HTERT RPE-1 (cell line): ENCODE results near the gene CCNL1.
"Not testable (repeated sequence)": the region's sequence is repeated elsewhere in the genome, so short reads cannot be mapped to it uniquely, and the experiment has no call there.

Source experiments
- in situ Hi-C: fragments of 300-500 bp; cut with MboI; formaldehyde crosslinking; loops from 4 replicates; pipeline ENCODE4 v1.14.3; 2020; ENCODE audit warnings: low sequenced_read_pairs

The CCNL1 gene

DNA sequence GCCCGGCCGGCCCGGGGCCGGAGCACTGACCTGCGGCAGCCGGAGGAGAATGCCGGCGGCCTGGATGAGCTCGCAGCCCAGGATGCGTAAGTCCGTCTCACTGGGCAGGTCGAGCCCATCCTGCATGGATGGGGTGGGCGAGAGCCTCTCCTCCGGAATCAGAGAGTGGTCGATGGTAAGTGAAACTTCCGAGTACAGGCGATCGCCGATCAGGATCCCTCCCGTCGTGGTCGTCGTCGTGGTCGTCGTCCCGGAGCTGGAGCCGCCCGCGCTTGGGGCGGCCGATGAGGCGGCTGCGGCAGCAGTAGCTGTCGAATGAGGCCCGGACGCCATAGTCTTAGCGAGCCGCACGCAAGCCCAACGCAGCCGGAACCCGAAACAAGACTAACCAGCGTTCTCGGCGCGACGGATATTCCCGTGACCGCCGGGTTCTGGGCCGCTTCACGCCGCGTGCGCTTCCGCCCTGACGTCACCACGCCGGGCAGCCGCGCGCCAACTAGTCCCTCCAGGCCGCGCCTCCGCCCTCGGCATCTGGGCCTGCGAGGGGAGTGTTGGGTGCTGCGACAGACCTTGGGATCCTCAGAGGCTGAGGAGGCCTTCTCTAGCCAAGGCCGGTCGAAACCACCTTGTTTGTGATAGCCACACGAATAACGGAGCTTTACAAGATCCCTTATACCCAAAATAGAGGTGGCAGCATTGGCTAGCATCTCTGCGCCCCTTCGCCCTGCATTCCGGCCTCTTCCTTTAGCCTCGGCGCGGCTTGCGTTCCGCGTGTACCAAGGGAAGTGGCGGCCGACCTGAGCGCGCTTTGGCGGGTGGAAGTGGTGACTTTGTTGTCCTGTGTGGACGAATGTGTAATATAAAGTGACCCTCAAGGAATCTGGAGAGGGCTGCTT, at the start of gene CCNL1:
CCNL1 (minus strand) TSS at position 386 of the 896 bp plus-strand sequence; CDS start at position 333, 53 bp downstream.
- in situ Hi-C loops = no loop called here

DNA sequence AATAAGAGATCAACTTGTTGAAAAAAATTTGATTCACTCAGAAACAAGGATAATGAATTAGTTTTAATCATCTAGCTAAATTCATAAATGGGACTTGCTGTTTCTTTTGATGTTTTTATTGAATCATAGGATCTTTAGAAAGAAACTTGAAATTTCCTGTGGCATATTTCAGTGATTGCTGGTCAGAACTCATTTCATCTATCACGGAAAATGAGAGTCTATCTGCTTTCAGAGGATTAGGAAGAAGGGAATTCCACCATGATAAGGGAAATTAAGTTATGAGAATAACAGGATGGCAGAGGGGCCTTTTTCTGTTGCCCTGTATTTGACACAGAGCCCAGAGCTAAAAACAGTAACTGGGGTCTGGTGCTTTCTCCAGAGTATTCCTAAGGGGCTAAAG, 44.9 kb upstream of the CCNL1 start:
- in situ Hi-C loops = no loop called here

DNA sequence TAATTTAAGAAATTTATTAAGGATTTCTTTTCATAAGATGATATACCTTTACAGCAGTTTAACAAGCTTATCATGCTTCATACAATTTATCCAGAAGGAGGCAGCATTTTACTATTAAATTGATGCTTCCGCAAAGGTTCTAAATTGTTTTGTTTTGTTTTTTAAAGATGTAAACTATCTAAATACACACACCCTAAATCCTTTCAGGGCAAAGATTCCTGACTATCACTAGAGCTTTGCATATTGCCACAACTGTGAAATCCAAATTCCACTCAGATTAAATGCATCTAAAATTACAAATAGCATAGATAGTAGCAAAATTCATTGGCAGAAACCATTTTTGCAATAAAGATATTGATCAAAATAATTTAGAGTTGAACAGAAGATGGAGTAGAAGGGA, 44.5 kb upstream of the CCNL1 start:
- in situ Hi-C loops = no loop called here

DNA sequence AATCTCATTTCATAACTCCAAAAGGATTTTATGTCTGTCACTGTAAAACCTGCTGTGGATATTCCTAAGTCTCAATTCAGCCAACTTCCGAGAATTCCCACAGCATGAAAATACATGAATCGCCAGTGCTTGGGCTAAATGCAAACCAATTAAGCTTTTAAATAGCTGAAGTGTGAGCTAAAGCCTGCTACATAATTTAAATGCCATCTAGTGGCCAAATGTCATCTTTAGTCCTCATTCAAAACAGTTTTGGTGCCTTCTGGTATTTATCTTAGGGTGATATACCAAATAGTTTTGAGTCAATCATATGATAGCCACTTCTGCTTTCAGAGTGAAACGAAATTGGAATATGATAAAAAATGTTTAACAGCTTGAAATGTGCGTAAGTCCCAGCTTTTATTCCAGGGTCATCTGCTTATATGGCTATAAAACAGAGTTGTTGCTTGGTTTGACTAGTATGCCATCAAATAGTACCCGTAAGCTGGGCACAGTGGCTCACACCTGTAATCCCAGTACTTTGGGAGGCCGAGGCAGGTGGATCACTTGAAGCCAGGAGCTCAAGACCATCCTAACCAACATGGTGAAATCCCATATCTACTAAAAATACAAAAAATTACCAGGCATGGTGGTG, 41.8 kb upstream of the CCNL1 start:
- in situ Hi-C loops = no loop called here

DNA sequence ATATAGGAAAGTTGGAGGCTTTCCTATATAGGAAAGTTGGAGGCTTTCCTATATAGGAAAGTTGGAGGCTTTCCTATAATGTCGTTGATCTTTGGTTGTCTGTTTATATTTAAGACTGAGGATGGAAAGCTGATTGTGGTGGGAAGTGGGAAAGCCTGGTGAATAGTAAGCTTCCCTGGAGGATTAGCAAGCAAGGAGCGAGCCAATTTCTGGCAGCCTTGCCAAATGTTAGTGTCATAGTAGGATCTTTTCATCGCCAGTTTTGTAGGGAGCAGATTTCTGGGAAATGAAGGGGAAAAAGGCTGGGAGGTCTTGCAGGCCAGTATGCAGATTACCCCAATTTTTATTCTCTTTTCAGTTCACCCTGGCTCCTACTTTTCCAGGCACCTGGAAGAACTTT, 39.9 kb upstream of the CCNL1 start:
- in situ Hi-C loops = no loop called here

DNA sequence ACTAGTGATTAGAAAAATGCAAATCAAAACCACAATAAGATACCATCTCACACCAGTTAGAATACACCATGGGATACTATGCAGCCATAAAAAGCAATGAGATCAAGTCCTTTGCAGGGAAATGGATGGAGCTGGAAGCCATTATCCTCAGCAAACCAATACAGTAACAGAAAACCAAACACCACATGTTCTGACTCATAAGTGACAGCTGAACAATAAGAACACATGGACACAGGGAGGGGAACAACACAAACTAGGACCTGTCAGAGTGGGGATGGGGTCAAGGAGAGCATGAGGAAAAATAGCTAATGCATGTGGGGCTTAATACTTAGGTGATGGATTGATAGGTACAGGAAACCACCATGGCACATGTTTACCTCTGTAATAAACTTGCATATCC, 36.0 kb upstream of the CCNL1 start:
- in situ Hi-C loops = no loop called here

DNA sequence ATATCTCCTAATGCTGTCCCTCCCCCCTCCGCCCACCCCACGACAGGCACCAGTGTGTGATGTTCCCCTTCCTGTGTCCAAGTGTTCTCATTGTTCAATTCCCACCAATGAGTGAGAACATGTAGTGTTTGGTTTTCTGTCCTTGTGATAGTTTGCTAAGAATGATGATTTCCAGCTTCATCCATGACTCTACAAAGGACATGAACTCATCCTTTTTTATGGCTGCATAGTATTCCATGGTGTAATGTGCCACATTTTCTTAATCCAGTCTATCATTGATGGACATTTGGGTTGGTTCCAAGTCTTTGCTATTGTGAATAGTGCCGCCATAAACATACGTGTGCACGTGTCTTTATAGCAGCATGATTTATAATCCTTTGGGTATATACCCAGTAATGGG, 31.2 kb upstream of the CCNL1 start:
- in situ Hi-C loops = not testable (repeated sequence)

DNA sequence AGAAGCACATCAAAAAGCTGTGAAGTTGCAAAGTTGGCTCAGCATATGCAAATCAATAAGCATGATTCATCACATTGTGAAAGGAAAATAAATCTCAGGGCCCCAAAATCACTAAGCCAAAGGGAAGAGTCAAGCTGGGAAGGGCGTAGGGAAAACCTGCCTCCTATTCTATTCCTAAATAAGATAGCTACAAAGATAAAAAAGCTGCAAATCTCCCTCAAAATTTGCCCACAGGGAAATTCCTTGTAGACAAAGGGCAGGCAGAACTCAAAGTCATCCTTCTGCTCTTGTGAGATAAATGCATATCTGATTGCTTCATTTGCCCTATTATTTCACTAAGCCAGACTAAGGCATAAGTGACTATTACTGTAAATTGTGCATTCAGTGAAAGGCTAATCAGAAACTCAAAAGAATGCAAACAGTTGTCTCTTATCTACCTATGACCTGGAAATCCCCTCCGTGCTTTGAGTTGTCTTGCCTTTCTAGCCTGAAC, 30.5 kb upstream of the CCNL1 start:
- in situ Hi-C loops = no loop called here

DNA sequence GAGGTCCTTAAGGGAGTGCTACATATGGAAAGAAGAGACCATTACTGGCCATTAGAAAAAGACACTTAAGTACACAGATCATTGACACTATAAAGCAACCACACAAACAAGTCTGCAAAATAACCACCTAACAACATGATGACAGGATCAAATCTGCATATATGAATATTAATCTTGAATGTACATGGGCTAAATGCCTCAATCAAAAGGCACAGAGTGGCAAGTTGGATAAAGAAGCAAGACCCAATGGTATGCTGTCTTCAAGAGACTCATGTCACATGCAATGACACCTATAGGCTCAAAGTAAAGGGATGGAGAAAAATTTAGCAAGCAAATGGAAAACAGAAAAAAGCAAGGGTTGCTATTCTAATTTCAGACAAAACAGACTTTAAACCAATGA, 28.4 kb upstream of the CCNL1 start:
- in situ Hi-C loops = no loop called here

DNA sequence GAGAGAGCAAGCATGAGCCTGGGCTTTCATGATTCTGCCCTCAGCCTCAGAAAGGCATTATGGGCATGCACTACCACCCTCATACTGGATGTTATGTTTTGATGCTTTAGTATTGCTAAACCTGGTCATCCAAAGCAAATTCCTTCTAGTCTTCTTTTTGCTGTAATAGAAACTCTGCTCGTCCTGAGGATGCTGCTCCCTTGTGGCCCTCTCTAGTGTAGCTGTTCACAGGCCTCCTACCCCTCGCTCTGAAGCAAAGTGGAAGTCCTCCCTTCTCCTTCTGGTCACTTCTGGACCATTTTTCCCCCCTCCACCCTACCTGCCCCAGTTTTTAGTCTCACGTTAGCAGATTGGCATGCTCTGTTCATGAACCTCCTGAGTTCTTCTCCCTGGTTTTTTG, 22.9 kb upstream of the CCNL1 start:
- in situ Hi-C loops = no loop called here

DNA sequence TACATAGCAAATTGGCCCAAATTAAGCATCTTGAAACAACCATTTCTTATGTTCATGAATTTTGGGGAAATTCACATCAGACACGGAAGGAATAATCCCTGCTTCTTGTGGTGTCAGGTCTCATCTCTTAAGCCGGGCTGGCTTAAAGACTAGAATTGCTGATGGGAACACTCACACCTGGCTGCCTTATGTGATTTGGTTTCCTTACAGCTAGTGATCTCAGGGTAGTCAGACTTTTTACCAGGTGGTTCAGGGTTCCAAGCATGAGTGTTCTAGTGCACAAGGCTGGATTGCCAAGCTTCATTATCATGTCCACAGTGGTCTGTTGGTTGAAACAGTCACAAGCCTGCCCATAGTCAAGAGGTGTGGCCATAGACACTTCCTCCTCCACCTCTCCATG, 20.3 kb upstream of the CCNL1 start:
- in situ Hi-C loops = no loop called here

DNA sequence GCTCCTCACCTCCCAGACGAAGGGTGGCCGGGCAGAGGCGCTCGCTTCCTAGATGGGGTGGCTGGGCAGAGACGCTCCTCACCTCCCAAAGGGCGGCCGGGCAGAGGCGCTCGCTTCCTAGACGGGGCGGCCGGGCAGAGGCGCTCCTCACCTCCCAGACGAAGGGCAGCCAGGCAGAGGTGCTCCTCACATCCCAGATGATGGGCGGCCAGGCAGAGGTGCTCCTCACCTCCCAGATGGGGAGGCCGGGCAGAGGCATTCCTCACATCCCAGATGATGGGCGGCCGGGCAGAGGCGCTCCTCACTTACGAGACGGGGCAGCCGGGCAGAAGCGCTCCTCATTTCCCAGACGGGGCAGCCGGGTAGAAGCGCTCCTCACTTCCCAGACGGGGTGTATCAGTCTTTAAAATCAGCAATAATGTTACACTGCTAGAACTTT, 19.4 kb upstream of the CCNL1 start:
- in situ Hi-C loops = no loop called here

DNA sequence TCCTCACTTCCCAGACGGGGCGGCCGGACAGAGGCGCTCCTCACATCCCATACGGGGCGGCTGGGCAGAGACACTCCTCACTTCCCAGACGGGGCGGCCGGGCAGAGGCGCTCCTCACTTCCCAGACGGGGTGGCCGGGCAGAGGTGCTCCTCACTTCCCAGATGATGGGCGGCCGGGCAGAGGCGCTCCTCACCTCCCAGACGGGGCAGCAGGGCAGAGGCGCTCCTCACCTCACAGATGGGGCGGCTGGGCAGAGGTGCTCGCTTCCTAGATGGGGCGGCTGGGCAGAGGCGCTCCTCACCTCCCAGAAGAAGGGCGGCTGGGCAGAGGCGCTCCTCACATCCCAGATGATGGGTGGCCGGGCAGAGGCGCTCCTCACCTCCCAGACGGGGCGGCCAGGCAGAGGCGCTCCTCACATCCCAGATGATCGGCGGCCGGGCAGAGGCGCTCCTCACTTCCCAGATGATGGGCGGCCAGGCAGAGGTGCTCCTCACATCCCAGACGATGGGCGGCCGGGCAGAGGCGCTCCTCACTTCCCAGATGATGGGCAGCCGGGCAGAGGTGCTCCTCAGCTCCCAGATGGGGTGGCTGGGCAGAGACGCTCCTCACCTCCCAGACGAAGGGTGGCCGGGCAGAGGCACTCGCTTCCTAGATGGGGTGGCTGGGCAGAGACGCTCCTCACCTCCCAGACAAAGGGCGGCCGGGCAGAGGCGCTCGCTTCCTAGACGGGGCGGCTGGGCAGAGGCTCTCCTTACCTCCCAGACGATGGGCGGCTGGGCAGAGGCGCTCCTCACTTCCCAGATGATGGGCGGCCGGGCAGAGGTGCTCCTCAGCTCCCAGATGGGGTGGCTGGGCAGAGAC, 18.8 kb upstream of the CCNL1 start:
- in situ Hi-C loops = not testable (repeated sequence)

DNA sequence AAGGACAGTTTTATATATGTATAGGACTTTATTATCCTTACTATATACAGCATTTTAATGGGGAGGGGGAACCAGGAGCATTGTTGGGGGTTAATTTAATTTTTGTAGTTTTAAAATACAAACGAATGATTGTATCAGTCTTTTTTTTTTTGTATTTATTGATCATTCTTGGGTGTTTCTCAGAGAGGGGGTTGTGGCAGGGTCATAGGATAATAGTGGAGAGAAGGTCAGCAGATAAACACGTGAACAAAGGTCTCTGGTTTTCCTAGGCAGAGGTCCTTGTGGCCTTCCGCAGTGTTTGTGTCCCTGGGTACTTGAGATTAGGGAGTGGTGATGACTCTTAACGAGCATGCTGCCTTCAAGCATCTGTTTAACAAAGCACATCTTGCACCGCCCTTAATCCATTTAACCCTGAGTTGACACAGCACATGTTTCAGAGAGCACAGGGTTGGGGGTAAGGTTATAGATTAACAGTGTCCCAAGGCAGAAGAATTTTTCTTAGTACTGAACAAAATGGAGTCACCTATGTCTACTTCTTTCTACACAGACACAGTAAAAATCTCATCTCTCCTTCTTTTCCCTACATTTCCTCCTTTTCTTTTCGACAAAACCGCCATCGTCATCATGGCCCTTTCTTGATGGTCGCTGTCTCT, 18.0 kb upstream of the CCNL1 start:
- in situ Hi-C loops = not testable (repeated sequence)

DNA sequence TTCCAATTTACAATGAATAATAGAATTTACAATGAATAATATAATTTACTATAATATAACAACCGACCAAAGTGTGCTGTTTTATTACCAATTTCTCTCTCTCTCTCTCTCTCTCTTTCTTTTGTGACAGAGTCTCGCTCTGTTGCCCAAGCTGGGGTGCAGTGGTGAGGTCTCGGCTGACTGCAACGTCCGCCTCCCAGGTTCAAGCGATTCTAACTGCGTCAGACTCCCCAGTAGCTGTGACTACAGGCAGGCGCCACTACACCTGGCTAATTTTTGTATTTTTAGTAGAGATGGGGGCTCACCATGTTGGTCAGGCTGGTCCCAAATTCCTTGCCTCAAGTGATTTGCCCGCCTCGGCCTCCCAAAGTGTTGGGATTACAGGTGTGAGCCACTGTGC, 17.0 kb upstream of the CCNL1 start:
- in situ Hi-C loops = no loop called here

DNA sequence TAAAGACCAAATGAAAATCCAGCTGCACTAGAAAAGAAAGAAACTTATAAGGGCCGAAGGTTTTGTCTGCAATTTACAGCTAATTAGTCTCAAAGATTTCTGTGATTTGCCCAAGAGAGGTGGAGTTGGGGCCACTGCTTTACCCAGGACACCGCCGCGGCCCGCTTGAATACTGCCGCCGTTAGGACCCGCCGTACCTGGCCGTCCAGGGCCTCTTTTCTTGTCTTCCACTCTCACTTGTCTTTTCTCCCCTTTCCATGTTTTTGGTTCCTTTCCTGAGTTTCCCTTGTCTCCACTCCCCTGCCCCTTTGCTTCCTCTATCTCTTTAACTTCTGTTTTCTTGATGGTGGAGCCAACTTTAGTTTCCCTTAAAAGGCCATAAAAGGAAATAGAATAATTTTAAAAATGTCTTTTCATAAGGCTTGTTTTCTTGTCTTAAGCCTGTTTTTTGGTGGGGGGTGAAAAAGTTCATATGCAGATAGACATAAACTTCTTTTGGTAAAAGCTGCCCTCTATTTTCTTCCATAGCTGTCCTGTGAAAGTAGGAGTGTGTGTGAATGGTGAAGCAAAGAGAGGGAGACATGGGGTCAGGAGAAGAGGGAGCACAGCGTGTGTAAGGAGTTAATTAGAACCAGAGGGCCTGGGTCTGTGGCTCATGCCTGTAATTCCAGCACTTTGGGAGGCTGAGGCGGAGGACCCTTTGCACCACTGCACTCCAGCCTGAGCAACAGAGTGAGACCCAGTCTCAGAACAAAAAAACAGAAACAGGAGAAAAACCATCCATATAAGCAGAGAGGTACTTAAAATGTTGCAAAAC, 16.0 kb upstream of the CCNL1 start:
- in situ Hi-C loops = no loop called here

DNA sequence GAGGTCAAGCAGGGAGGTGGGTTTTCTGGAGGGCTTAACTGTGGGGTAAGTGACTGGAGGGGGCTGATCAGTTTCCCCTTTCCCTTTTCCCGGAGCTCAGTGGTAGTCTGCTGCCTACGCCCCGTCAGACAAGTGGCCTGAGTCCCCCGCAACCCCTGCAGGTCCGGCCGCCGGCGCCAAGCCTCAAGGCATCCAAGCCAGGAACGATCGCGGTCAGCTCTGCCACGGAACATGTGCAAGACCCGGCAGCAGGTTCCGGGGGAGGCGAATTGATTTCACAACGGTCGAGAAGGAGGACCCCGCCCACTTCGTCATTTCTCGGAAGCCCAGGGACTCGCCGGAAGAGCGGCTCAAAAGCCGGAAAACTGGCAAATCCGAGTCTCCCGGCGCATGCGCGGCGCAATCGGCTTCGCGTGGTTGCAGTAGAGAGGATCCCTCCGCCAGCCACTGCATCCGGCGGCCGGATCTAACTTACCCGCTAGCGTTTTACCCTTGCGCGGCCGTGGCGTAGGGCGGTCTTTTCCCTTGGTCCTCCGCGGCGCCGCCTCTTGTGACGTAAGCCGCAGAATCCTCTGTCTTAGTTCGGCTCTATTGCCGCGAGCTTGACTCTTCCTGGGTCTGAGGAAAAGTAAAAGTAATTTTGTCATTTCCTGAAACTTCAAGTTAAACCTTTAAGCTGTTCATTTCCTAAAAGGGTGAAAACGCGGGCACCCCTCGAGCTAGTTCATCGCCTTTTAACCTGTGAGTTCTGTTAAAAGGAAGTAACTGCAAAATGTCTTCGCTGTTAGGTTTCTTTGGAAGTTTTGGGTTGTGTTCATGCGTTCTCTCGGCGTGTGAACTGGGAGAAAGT, 14.9 kb upstream of the CCNL1 start:
- in situ Hi-C loops = no loop called here

DNA sequence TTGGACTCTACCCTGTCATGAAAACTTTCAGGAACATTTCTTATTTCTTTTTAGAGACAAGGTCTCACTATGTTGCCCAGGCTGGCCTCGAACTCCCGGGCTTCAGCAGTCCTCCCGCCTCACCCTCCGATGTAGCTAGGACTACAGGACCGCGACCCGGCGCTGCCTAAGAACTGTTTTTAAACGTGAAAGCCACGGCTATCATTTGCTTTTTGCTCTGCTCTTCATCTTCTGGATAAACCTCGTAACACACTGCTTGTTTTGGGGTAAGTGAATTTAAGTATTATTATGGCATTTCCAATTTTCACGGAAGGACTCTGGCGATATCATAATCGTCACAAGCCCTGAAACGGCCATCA, 14.3 kb upstream of the CCNL1 start:
- in situ Hi-C loops = no loop called here

DNA sequence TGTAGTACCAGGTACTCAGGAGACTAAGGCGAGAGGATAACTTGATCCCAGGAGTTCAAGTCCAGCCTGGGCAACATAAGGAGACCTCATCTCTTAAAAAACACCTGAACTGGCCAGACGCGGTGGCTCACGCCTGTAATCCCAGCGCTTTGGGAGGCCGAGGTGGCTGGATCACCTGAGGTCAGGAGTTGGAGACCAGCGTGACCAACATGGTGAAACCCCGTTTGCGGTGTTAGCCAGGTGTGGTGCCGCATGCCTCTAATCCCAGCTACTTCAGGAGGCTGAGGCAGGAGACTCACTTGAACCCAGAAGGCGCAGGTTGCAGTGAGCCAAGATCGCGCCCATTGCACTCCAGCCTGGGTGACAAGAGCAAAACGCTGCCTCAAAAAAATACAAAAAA, 13.4 kb upstream of the CCNL1 start:
- in situ Hi-C loops = not testable (repeated sequence)
